ENCODE measurements around the gene CDC7.

- TF ChIP-seq CTCF (IDR thresholded peaks at IDR 0.05; ENCODE audit: low read depth, low read length) (no peak), EZH2phosphoT487 (IDR thresholded peaks at IDR 0.05; ENCODE audit: low read depth) (no peak)
Measured at GRCh38 chr1:91556556-91556955, 55.9 kb downstream of the CDC7 start.
